Omental fat pad (tissue), 4 donors: ENCODE data around the gene SLC25A47. TPM values are rescaled to one million over a fixed set of nuclear protein-coding genes. Genes with fewer than 3 reads are reported as not detected.
"Not testable (repeated sequence)": the region's sequence is repeated elsewhere in the genome, so short reads cannot be mapped to it uniquely, and the experiment has no call there.

Experiments used
- ATAC-seq: fragments of 150-250 bp; one replicate; pipeline ENCODE4 v1.9.1; 2016; ENCODE audit warnings: mild to moderate bottlenecking, moderate library complexity; ENCODE audit not compliant: low FRiP score
- DNase-seq: peaks from one replicate; pipeline ENCODE4 v3.0.0-alpha.2; 2019; ENCODE audit warnings: low spot score
- CTCF ChIP-seq, 3 donors: fragments of 450-650 bp; IDR thresholded peaks; one replicate each; pipeline ENCODE4 v1.5.1; 2016 to 2017; ENCODE audit warnings: antibody characterized with exemption in 3 of 3, mild to moderate bottlenecking in 3 of 3, moderate library complexity in 2 of 3
- total RNA-seq, 4 donors: library from RNA; depleted of rRNA; stranded (reverse); fragments of >200 nt; gene quantifications; one replicate each; pipeline ENCODE4 v1.1.0, GENCODE V29; 2016

Gene SLC25A47
- total RNA-seq, 4 donors from 2014 or later, result 0.37 TPM; not detected in 3

- TF ChIP-seq CTCF (IDR thresholded peaks at IDR 0.05), result no peak
- no peak for DNase-seq
- no peak for ATAC-seq
Measured at GRCh38 chr14:100334904-100335303, 11.8 kb downstream of the SLC25A47 start.

- ATAC-seq (no peak), DNase-seq (peak; percentile 18)
- no peak for TF ChIP-seq CTCF (IDR thresholded peaks at IDR 0.05)
Measured at GRCh38 chr14:100336618-100337530, 13.7 kb downstream of the SLC25A47 start.

GRCh38 chr14:100339766-100340422 lies 16.8 kb downstream of the SLC25A47 start:
- TF ChIP-seq CTCF (IDR thresholded peaks at IDR 0.05), result no peak
- DNase-seq, result peak; percentile 20
- no peak for ATAC-seq

GRCh38 chr14:100340423-100340813 lies 17.3 kb downstream of the SLC25A47 start:
- TF ChIP-seq CTCF (IDR thresholded peaks at IDR 0.05), result no peak
- ATAC-seq, result no peak
- DNase-seq, result peak; percentile 20

- TF ChIP-seq CTCF (IDR thresholded peaks at IDR 0.05), result no peak
- ATAC-seq, result peak; percentile 65
- DNase-seq, result peak; percentile 31
Measured at GRCh38 chr14:100341301-100342031, 18.3 kb downstream of the SLC25A47 start.

GRCh38 chr14:100342195-100342594 lies 19.1 kb downstream of the SLC25A47 start:
- DNase-seq (peak; percentile 17), ATAC-seq (no peak)
- no peak for TF ChIP-seq CTCF (IDR thresholded peaks at IDR 0.05)

GRCh38 chr14:100342826-100343225 lies 19.7 kb downstream of the SLC25A47 start:
- DNase-seq, ATAC-seq: not testable (repeated sequence)

- not testable (repeated sequence) for DNase-seq, ATAC-seq
Measured at GRCh38 chr14:100344657-100345056, 21.5 kb downstream of the SLC25A47 start.
